Urothelium cell line (cell line): Measurements from ENCODE around the gene USP7.
"Not testable (repeated sequence)": the region's sequence is repeated elsewhere in the genome, so short reads cannot be mapped to it uniquely, and the experiment has no call there.

Source experiments
- DNase-seq: peaks from one replicate; pipeline ENCODE4 v3.0.0; 2011; ENCODE audit warnings: low spot score, mixed read lengths
- FAIRE-seq: peaks from 2 replicates; lab custom pipeline; 2011; peaks lifted over from hg19 to GRCh38; lab: Jason Lieb, UNC

Gene USP7

GRCh38 chr16:8885674-8886592, 77.8 kb downstream of the USP7 start:
- DNase-seq (no peak), FAIRE-seq (no peak)

- DNase-seq (no peak), FAIRE-seq (no peak)
Measured at GRCh38 chr16:8882725-8883377, 80.9 kb downstream of the USP7 start.

- DNase-seq (no peak), FAIRE-seq (no peak)
Measured at GRCh38 chr16:8882041-8882617, 81.6 kb downstream of the USP7 start, which contains the start of gene LITAFD. LITAFD (plus strand) TSS chr16:8882351; CDS start chr16:8884356, 2,005 bp downstream.

GRCh38 chr16:8880839-8881510, 82.7 kb downstream of the USP7 start:
- DNase-seq, result no peak
- FAIRE-seq, result no peak

- DNase-seq (peak; percentile 75), FAIRE-seq (no peak)
Measured at GRCh38 chr16:8878523-8878911, 85.2 kb downstream of the USP7 start.

- DNase-seq, result no peak
- FAIRE-seq, result no peak
Measured at GRCh38 chr16:8877894-8878522, 85.7 kb downstream of the USP7 start.

GRCh38 chr16:8875317-8875716, 88.4 kb downstream of the USP7 start:
- FAIRE-seq, DNase-seq: not testable (repeated sequence)

GRCh38 chr16:8874388-8874787, 89.3 kb downstream of the USP7 start:
- DNase-seq, result no peak

GRCh38 chr16:8873866-8874195, 89.9 kb downstream of the USP7 start:
- not testable (repeated sequence) for FAIRE-seq

More at GRCh38 chr16:8874388-8874787, 89.3 kb downstream of the USP7 start:
- no peak for FAIRE-seq

GRCh38 chr16:8872967-8873865, 90.5 kb downstream of the USP7 start:
- DNase-seq (no peak), FAIRE-seq (no peak)

More at GRCh38 chr16:8873866-8874195, 89.9 kb downstream of the USP7 start:
- not testable (repeated sequence) for DNase-seq

- FAIRE-seq (no peak), DNase-seq (no peak)
Measured at GRCh38 chr16:8872071-8872470, 91.6 kb downstream of the USP7 start.

- DNase-seq, FAIRE-seq: not testable (repeated sequence)
Measured at GRCh38 chr16:8869988-8870241, 93.8 kb downstream of the USP7 start.

GRCh38 chr16:8869212-8869987, 94.3 kb downstream of the USP7 start:
- no peak for FAIRE-seq
- no peak for DNase-seq

- peak; percentile 98 for DNase-seq
- no peak for FAIRE-seq
Measured at GRCh38 chr16:8868416-8869211, 95.1 kb downstream of the USP7 start, which contains the start of gene CARHSP1. CARHSP1 (minus strand) TSS chr16:8869006; CDS start chr16:8859328, 9,678 bp downstream.

GRCh38 chr16:8867932-8868415, 95.7 kb downstream of the USP7 start:
- DNase-seq (no peak), FAIRE-seq (no peak)

- FAIRE-seq (no peak), DNase-seq (no peak)
Measured at GRCh38 chr16:8867216-8867931, 96.3 kb downstream of the USP7 start.

- FAIRE-seq, result no peak
- no peak for DNase-seq
Measured at GRCh38 chr16:8866884-8867215, 96.9 kb downstream of the USP7 start.
